H1 (cell line): ENCODE measurements around the gene C17orf100. TPM values are rescaled to one million over a fixed set of nuclear protein-coding genes. Genes with fewer than 3 reads are reported as not detected.

Experiments used
- CTCF ChIA-PET: fragments of 300-600 bp; sonication (Branson Sonifier 250); formaldehyde crosslinking; loops from one replicate; lab custom pipeline; 2021; ENCODE audit not compliant: partially characterized antibody; lab: Charles Lee
- POLR2A ChIA-PET: fragments of 300-600 bp; sonication (Branson Sonifier 250); formaldehyde crosslinking; loops from one replicate; lab custom pipeline; 2021; ENCODE audit warnings: inconsistent platforms; ENCODE audit not compliant: partially characterized antibody; lab: Charles Lee
- DNase-seq, 2 experiments: peaks; one replicate each; pipeline versions ENCODE4 v3.0.0 to v3.0.0-alpha.2; 2010 to 2022; ENCODE audit warnings: low spot score in 2 of 2, low read depth in 1 of 2, mixed read lengths in 1 of 2
- FAIRE-seq: peaks from 2 replicates; lab custom pipeline; 2011; peaks lifted over from hg19 to GRCh38; lab: Jason Lieb, UNC
- H2AFZ ChIP-seq: 2 replicates; pipeline ENCODE4 v1.8.1; 2012; ENCODE audit warnings: low read length, inconsistent platforms
- H2AK5ac ChIP-seq: 2 replicates; pipeline ENCODE4 v1.6.1; 2013; ENCODE audit warnings: low read depth, low read length
- H2BK120ac ChIP-seq: replicated peaks from 2 replicates; pipeline ENCODE3; 2013; ENCODE audit warnings: low read depth, low read length, inconsistent platforms
- H2BK12ac ChIP-seq: 2 replicates; pipeline ENCODE4 v1.6.1; 2013; ENCODE audit warnings: low read depth, low read length
- H2BK15ac ChIP-seq: 2 replicates; pipeline ENCODE4 v1.6.1; 2013; ENCODE audit warnings: low read length
- H2BK20ac ChIP-seq: 2 replicates; pipeline ENCODE4 v1.6.1; 2013; ENCODE audit warnings: low read length
- H2BK5ac ChIP-seq: 2 replicates; pipeline ENCODE4 v1.6.1; 2013; ENCODE audit warnings: low read depth, low read length
- H3K14ac ChIP-seq: 2 replicates; pipeline ENCODE4 v1.6.1; 2013; ENCODE audit warnings: inconsistent platforms; ENCODE audit not compliant: insufficient read length
- H3K18ac ChIP-seq: 2 replicates; pipeline ENCODE4 v1.6.1; 2013; ENCODE audit warnings: low read length; ENCODE audit errors: extremely low read depth
- H3K23ac ChIP-seq: 2 replicates; pipeline ENCODE4 v1.6.1; 2013; ENCODE audit warnings: inconsistent platforms; ENCODE audit not compliant: insufficient read length
- H3K23me2 ChIP-seq: 2 replicates; pipeline ENCODE4 v1.6.1; 2013; ENCODE audit warnings: low read depth, low read length
- H3K27ac ChIP-seq: 2 replicates; pipeline ENCODE4 v1.6.1; 2011; ENCODE audit warnings: low read depth, low read length, inconsistent platforms
- H3K27me3 ChIP-seq, 4 experiments: replicated peaks in 1 of 4; 1 replicate in 1 of 4; 2 replicates in 3 of 4; pipeline versions ENCODE4 v1.6.1 to v1.8.1; 2011 to 2013; ENCODE audit warnings: low read length in 3 of 4, mild to moderate bottlenecking in 3 of 4, inconsistent platforms in 2 of 4, mixed read lengths in 2 of 4, moderate library complexity in 1 of 4; ENCODE audit not compliant: control insufficient read depth in 3 of 4, insufficient read depth in 3 of 4; ENCODE audit errors: extremely low read depth in 1 of 4
- H3K36me3 ChIP-seq, 4 experiments: 2 replicates each; pipeline versions ENCODE4 v1.6.1 to v1.8.1; 2011 to 2013; ENCODE audit warnings: mild to moderate bottlenecking in 4 of 4, low read length in 3 of 4, moderate library complexity in 2 of 4, control low read depth in 1 of 4, inconsistent platforms in 1 of 4; ENCODE audit not compliant: insufficient read depth in 4 of 4, control insufficient read depth in 2 of 4
- H3K4ac ChIP-seq: replicated peaks from 2 replicates; pipeline ENCODE3; 2013; ENCODE audit warnings: low read length, low read depth, mixed read lengths, inconsistent platforms; ENCODE audit not compliant: insufficient read length
- H3K4me1 ChIP-seq, 4 experiments: replicated peaks in 1 of 4; 1 replicate in 1 of 4; 2 replicates in 3 of 4; pipeline versions ENCODE4 v1.6.1 to v1.8.1; 2011 to 2013; ENCODE audit warnings: low read length in 3 of 4, inconsistent platforms in 2 of 4, mixed read lengths in 1 of 4; ENCODE audit not compliant: insufficient read depth in 4 of 4, control insufficient read depth in 3 of 4
- H3K4me2 ChIP-seq, 2 experiments: 2 replicates each; pipeline versions ENCODE4 v1.6.1 to v1.8.1; 2011 to 2013; ENCODE audit warnings: low read depth in 2 of 2, low read length in 2 of 2, control low read depth in 1 of 2, inconsistent platforms in 1 of 2, mild to moderate bottlenecking in 1 of 2; ENCODE audit not compliant: insufficient read depth in 1 of 2
- H3K4me3 ChIP-seq, 4 experiments: fragments of 200-600, 300-600 bp in 1 of 4; sonication (generic), shearing (Covaris generic), sonication (Bioruptor Twin) in 1 of 4; 2 replicates each; pipeline versions ENCODE4 v1.5.1 to v1.8.1; 2011 to 2016; ENCODE audit warnings: low read length in 4 of 4, low read depth in 3 of 4, control low read depth in 2 of 4, inconsistent platforms in 2 of 4, mild to moderate bottlenecking in 2 of 4, mixed read lengths in 1 of 4, moderate library complexity in 1 of 4; ENCODE audit not compliant: insufficient read depth in 2 of 4; ENCODE audit errors: extremely low read depth in 1 of 4
- H3K56ac ChIP-seq: replicated peaks from 2 replicates; pipeline ENCODE3; 2013; ENCODE audit warnings: low read depth, mild to moderate bottlenecking, mixed read lengths, low read length, inconsistent platforms; ENCODE audit not compliant: insufficient read length
- H3K79me1 ChIP-seq: 2 replicates; pipeline ENCODE4 v1.6.1; 2013; ENCODE audit warnings: low read depth, low read length, control low read depth
- H3K79me2 ChIP-seq, 2 experiments: 2 replicates each; pipeline versions ENCODE4 v1.6.1 to v1.8.1; 2012 to 2013; ENCODE audit warnings: low read length in 2 of 2, mild to moderate bottlenecking in 2 of 2, inconsistent platforms in 1 of 2; ENCODE audit not compliant: insufficient read depth in 2 of 2, control insufficient read depth in 1 of 2
- H3K9ac ChIP-seq, 4 experiments: replicated peaks in 1 of 4; 1 replicate in 1 of 4; 2 replicates in 3 of 4; pipeline versions ENCODE4 v1.6.1 to v1.8.1; 2011 to 2013; ENCODE audit warnings: low read depth in 3 of 4, low read length in 3 of 4, control low read depth in 2 of 4, mild to moderate bottlenecking in 2 of 4, moderate library complexity in 2 of 4, inconsistent platforms in 1 of 4; ENCODE audit errors: extremely low read depth in 1 of 4
- H3K9me3 ChIP-seq, 2 experiments: 2 replicates each; pipeline versions ENCODE4 v1.6.1 to v1.8.1; 2012 to 2013; ENCODE audit warnings: mild to moderate bottlenecking in 2 of 2, moderate library complexity in 2 of 2, control low read depth in 1 of 2, inconsistent platforms in 1 of 2, low read depth in 1 of 2, low read length in 1 of 2, mixed read lengths in 1 of 2; ENCODE audit not compliant: insufficient read depth in 2 of 2
- H4K20me1 ChIP-seq, 2 experiments: replicated peaks in 1 of 2; 2 replicates each; pipeline versions ENCODE3 to v1.8.1; 2011 to 2013; ENCODE audit warnings: inconsistent platforms in 2 of 2, low read length in 2 of 2, mild to moderate bottlenecking in 1 of 2; ENCODE audit not compliant: insufficient read depth in 2 of 2, control insufficient read depth in 1 of 2
- H4K5ac ChIP-seq: 2 replicates; pipeline ENCODE4 v1.6.1; 2013; ENCODE audit warnings: low read length, low read depth, mixed read lengths, inconsistent platforms; ENCODE audit not compliant: insufficient read length
- H4K8ac ChIP-seq: 2 replicates; pipeline ENCODE4 v1.8.0; 2013; ENCODE audit warnings: mild to moderate bottlenecking, moderate library complexity, low read length, inconsistent platforms; ENCODE audit not compliant: insufficient read depth; ENCODE audit errors: extremely low read depth
- H4K91ac ChIP-seq: replicated peaks from 2 replicates; pipeline ENCODE3; 2013; ENCODE audit warnings: low read length, mixed read lengths, inconsistent platforms; ENCODE audit not compliant: insufficient read length
- CEBPB ChIP-seq: IDR thresholded peaks from 2 replicates; pipeline ENCODE4 v1.6.1; 2012; ENCODE audit warnings: low read depth, low read length
- RNF2 ChIP-seq: fragments of 200-900, 300-1000 bp; sonication (generic); IDR thresholded peaks from 2 replicates; pipeline ENCODE4 v1.7.1; 2016; ENCODE audit warnings: borderline replicate concordance, low read depth, mild to moderate bottlenecking, antibody characterized with exemption, low read length; ENCODE audit not compliant: poor library complexity, severe bottlenecking; ENCODE audit errors: missing control alignments
- SAP30 ChIP-seq: fragments of 300-600 bp; sonication (generic); IDR thresholded peaks from 2 replicates; pipeline ENCODE4 v1.7.1; 2012; ENCODE audit warnings: low read length, moderate library complexity, mild to moderate bottlenecking, inconsistent platforms; ENCODE audit not compliant: insufficient read depth, insufficient replicate concordance
- SIRT6 ChIP-seq: IDR thresholded peaks from one replicate; pipeline ENCODE4 v1.7.1; 2012; ENCODE audit warnings: low read length, inconsistent platforms
- SIX5 ChIP-seq: IDR thresholded peaks from 2 replicates; pipeline ENCODE4 v1.6.1; 2011; ENCODE audit warnings: mild to moderate bottlenecking, low read depth, low read length
- SUZ12 ChIP-seq: fragments of 200-600 bp; sonication (generic); IDR thresholded peaks from 2 replicates; pipeline ENCODE4 v1.6.1; 2012; ENCODE audit warnings: mild to moderate bottlenecking, inconsistent platforms, low read length, moderate library complexity, mixed read lengths
- TAF1 ChIP-seq: IDR thresholded peaks from 2 replicates; pipeline ENCODE4 v1.6.1; 2011; ENCODE audit warnings: mild to moderate bottlenecking, low read depth, low read length
- TBP ChIP-seq: IDR thresholded peaks from 2 replicates; pipeline ENCODE4 v1.6.1; 2011; ENCODE audit warnings: low read depth, low read length, improper control_type of control experiment
- TEAD4 ChIP-seq: IDR thresholded peaks from 2 replicates; pipeline ENCODE4 v1.6.1; 2012; ENCODE audit warnings: low read depth, low read length, inconsistent platforms, mixed read lengths
- WGBS, 2 experiments: shearing (Covaris generic) in 1 of 2; methylation state at CpG; one replicate each; pipeline versions ENCODE4 v1.1.6 to v1.1.7; 2013 to 2015; ENCODE audit warnings: low lambda C conversion rate in 2 of 2, mixed read lengths in 2 of 2, inconsistent platforms in 1 of 2, low coverage in 1 of 2, missing lambda C conversion rate in 1 of 2; ENCODE audit not compliant: insufficient replicate concordance in 2 of 2, insufficient coverage in 1 of 2, insufficient read length in 1 of 2; ENCODE audit errors: extremely low coverage in 1 of 2, missing lambda C conversion rate in 1 of 2; 5-methylcytosine and 5-hydroxymethylcytosine counted together
- polyA plus RNA-seq, 7 experiments: library from polyadenylated mRNA; depleted of rRNA in 3 of 7; stranded (reverse) in 5 of 7; unstranded in 2 of 7; fragments of >200 nt in 5 of 7; fragments of 200-250 nt in 2 of 7; gene quantifications; 1 replicate in 5 of 7; 2 replicates in 1 of 7; 4 replicates in 1 of 7; pipeline versions ENCODE4 v1.2.1 to v1.2.3, GENCODE V29; 2011 to 2013; ENCODE audit warnings: missing spikeins in 2 of 7, mixed read lengths in 2 of 7
- total RNA-seq: library from RNA; stranded (reverse); fragmentation: NEBNext Ultra II Directional; extraction: Animal tissue kit (Norgen Biotek cat#: 25700); gene quantifications from 2 replicates; pipeline ENCODE4 v1.2.1, GENCODE V29; 2021
- TF ChIP-seq, protein P1 (sequence below), 3 experiments: IDR thresholded peaks; 1 replicate in 2 of 3; 2 replicates in 1 of 3; pipeline versions ENCODE4 v1.5.1 to v1.6.1; 2011; ENCODE audit warnings: low read length in 3 of 3, mild to moderate bottlenecking in 3 of 3, inconsistent platforms in 2 of 3, low read depth in 1 of 3, moderate library complexity in 1 of 3; ENCODE audit not compliant: insufficient read depth in 1 of 3; ENCODE audit errors: control extremely low read depth in 1 of 3
- TF ChIP-seq, protein P2 (sequence below): IDR thresholded peaks from 2 replicates; pipeline ENCODE4 v1.6.1; 2012; ENCODE audit warnings: inconsistent platforms

Gene C17orf100
- total and polyA plus RNA-seq, 2 of the 8 experiments (the other 6 are each of a cell fraction or from before 2014, with no cell fraction given) = 2.1 to 2.8 TPM

- Histone ChIP-seq H2BK120ac (no peak overlapping the region), H2BK20ac (no peak overlapping the region), H3K4me1 (no peaks in the 10 kb centered on the region; a peak in 1 of 7 replicates), H3K4me3 (no peak overlapping the region), H3K27ac (no peak overlapping the region), H3K14ac (no peak overlapping the region), H3K18ac (no peak overlapping the region), H4K8ac (no peak overlapping the region), H3K79me2 (no peaks in the 10 kb centered on the region), H3K27me3 (no peaks in the 10 kb centered on the region; a peak in 1 of 7 replicates), H3K56ac (no peak overlapping the region), H4K5ac (no peak overlapping the region), H3K79me1 (no peaks in the 10 kb centered on the region), H4K91ac (no peak overlapping the region), H3K4ac (no peak overlapping the region), H2AK5ac (no peak overlapping the region), H3K36me3 (no peaks in the 10 kb centered on the region), H2BK12ac (no peak overlapping the region), H2BK15ac (no peak overlapping the region), H3K4me2 (no peak overlapping the region), H2BK5ac (no peak overlapping the region), H4K20me1 (no peaks in the 10 kb centered on the region), H3K23ac (no peak overlapping the region), H2AFZ (no peak overlapping the region), H3K23me2 (no peaks in the 10 kb centered on the region), H3K9me3 (no peaks in the 10 kb centered on the region), H3K9ac (no peak overlapping the region)
- FAIRE-seq (no peak), DNase-seq (no peak)
- ChIA-PET CTCF (interaction anchor here (0.6 to 2.6 kb wide), 9 partner anchors 10 to 228 kb away, joined by 3 to 13 read pairs (median 4); partner anchors contain the start of gene SLC13A5), POLR2A (no interaction called here)
- 77% methylated on average over 4 of the region's 4 CpGs; no CpG with 5 or more reads in 1 of the 2 experiments for WGBS, 2 experiments
- TF ChIP-seq TAF1 = no peak
- no peak for TF ChIP-seq SUZ12
- TF ChIP-seq, protein P1, sequence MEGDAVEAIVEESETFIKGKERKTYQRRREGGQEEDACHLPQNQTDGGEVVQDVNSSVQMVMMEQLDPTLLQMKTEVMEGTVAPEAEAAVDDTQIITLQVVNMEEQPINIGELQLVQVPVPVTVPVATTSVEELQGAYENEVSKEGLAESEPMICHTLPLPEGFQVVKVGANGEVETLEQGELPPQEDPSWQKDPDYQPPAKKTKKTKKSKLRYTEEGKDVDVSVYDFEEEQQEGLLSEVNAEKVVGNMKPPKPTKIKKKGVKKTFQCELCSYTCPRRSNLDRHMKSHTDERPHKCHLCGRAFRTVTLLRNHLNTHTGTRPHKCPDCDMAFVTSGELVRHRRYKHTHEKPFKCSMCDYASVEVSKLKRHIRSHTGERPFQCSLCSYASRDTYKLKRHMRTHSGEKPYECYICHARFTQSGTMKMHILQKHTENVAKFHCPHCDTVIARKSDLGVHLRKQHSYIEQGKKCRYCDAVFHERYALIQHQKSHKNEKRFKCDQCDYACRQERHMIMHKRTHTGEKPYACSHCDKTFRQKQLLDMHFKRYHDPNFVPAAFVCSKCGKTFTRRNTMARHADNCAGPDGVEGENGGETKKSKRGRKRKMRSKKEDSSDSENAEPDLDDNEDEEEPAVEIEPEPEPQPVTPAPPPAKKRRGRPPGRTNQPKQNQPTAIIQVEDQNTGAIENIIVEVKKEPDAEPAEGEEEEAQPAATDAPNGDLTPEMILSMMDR (IDR thresholded peaks at IDR 0.05; ENCODE audit: control extremely low read depth in 1 of 3, insufficient read depth in 1 of 3, low read depth in 1 of 3, low read length in 3 of 3) = no peak
- TF ChIP-seq SIRT6 = no peak
- TF ChIP-seq, protein P2, sequence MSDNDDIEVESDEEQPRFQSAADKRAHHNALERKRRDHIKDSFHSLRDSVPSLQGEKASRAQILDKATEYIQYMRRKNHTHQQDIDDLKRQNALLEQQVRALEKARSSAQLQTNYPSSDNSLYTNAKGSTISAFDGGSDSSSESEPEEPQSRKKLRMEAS = no peak
- TF ChIP-seq TBP = no peak
- TF ChIP-seq SAP30 = no peak
- TF ChIP-seq SIX5 = no peak
- TF ChIP-seq CEBPB = no peak
- no peak for TF ChIP-seq TEAD4
- no peak for TF ChIP-seq RNF2
Measured at GRCh38 chr17:6682339-6682738, 30.8 kb downstream of the C17orf100 start.
